Amygdala (tissue), 56 donors: Measurements from ENCODE around the gene TTLL9.
A peak's percentile ranks its signal among the peaks of the same experiment; 100 is the strongest.
"Not testable (repeated sequence)": the region's sequence is repeated elsewhere in the genome, so short reads cannot be mapped to it uniquely, and the experiment has no call there.

ENCODE experiments used
- DNase-seq, 56 donors: peaks; one replicate each; lab custom pipeline; 2025; lab: John Stamatoyannopoulos, UW

TTLL9 gene

GRCh38 chr20:31869942-31870725 is at the start of gene TTLL9, which contains the start of gene DUSP15:
TSS of gene TTLL9 (plus strand) at chr20:31870634. CDS start at chr20:31871127, 493 bp downstream.
TSS of gene DUSP15 (minus strand) at chr20:31870527. CDS start at chr20:31870337, 190 bp downstream.
- DNase-seq = peak in 49 of 56 donors; percentile 15 to 85 (median 68)

GRCh38 chr20:31821427-31821826 is 49.0 kb upstream of the TTLL9 start:
- DNase-seq = no peak

GRCh38 chr20:31822421-31823330 is 47.8 kb upstream of the TTLL9 start:
- peak in 51 of 56 donors; percentile 12 to 78 (median 48) for DNase-seq

DNA sequence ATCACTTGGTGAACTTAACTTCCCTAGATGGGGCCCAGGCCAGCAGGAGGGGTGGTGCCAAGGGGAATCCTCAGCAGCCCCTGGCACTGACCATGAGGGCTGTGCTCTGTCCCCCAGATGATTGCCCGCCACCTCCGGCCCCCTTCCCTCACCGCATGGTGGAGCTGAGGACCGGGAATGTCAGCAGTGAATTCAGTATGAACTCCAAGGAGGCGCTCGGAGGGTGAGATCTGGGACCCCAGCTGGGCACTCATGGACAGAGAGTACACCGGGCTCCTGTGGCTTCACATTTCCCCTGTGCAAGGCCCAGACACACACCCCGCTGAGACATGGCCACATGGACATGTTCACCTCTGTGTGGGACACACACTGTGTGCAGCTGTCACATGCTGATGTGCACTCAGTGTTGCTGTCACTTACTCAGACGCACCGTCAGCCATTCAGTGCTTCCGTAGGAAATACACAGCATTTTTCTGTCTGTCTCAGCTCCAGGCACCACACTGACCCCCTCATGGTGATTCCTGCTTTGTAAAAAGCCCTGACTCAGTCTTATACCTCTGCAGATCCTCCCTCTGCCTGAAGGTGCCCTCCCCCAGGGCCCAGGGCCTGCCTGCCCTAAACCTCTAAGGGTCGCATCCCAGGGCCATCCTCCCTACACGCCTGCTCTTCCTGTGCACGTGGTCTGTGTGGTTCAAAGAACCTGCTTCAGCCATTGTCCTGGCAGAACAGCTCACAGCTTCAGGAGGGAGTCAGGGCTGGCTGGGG is 46.9 kb upstream of the TTLL9 start:
- DNase-seq = no peak

- DNase-seq = no peak
Observed at GRCh38 chr20:31824125-31824485, 46.3 kb upstream of the TTLL9 start.

GRCh38 chr20:31824554-31825313 is 45.7 kb upstream of the TTLL9 start:
- no peak for DNase-seq

GRCh38 chr20:31826074-31826473 is 44.4 kb upstream of the TTLL9 start:
- DNase-seq = no peak

- DNase-seq = no peak
Observed at GRCh38 chr20:31827059-31827458, 43.4 kb upstream of the TTLL9 start.

DNA sequence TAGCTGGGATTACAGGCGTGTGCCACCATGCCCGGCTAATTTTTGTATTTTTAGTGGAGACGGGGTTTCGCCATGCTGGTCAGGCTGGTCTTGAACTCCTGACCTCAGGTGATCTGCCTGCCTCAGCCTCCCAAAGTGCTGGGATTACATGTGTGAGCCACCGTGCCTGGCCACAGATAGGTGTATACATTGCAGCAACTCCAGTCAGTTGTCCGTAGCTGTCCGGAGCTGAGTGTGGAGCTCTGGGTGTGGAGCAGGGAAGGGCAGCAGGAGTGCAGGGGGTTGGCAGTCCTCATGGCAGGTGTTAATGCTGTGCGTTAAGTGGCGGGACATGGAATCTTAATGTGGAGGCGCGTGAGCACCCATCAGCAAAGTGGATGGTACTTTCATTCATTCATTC is 42.4 kb upstream of the TTLL9 start:
- DNase-seq = not testable (repeated sequence)

DNA sequence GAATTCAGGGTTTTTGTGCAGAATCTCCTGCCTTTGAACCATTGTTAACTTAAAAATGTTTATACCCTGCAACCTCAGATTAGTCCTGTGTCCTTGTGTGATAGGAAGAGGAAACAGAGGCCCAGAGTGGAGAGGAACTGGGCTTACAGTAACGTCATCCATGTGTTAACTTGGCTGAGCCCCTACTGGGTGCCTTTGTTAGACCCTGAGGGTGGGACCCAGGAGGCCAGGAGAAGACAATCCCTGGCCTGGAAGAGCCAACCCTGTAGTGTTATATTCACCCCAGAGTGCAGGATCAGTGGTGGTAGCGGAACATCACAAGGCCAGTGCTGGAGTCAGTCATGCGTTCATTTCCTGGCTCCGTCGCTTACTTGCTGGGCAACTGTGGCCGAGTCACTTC is 40.7 kb upstream of the TTLL9 start:
- no peak for DNase-seq

DNA sequence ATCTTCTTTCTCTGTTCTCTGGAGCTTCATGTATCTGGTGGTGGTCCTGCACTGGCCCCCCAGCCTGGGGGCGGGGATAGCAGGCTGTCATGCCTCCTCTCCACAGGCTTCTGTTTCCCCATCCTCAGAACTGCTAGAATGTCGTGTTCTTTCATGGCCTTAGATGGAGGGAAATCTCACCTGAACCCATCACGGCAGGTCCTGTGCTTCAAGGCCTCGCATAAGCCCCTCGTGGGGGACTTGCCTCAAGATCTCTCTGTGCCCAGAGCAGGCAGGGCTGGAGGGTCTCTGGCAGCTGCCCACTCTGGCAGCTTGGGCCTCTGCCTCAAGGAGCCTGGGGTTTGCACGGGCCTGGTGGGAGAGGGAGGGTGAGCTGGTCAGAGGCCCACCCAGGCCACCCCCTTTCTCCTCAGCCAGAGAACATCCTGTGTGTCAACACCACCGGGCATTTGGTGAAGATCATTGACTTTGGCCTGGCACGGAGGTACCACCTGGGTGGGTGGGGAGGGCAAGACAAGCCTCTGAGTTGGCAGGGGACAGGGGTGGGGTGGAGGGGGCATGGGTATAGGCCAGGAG is 39.9 kb upstream of the TTLL9 start:
- no peak for DNase-seq

DNA sequence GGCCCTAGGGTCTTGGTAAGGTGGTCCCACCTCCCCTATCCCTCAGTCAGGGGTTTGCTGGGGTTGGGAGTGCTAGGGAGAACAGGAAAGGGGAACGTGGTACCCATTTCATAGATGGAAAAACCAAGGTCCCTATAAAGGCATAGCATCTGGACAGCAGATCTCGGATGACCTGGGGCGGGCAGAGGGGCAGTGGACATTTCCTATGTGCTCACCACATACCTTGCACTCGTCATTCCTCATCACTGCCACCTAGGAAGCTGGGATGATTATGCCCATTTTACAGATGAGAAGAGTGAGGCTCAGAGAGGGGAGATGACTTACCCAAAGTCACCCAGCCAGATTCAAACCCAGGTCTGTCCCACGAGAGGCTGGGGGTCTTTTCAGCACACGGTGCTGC is 39.2 kb upstream of the TTLL9 start:
- no peak for DNase-seq

DNA sequence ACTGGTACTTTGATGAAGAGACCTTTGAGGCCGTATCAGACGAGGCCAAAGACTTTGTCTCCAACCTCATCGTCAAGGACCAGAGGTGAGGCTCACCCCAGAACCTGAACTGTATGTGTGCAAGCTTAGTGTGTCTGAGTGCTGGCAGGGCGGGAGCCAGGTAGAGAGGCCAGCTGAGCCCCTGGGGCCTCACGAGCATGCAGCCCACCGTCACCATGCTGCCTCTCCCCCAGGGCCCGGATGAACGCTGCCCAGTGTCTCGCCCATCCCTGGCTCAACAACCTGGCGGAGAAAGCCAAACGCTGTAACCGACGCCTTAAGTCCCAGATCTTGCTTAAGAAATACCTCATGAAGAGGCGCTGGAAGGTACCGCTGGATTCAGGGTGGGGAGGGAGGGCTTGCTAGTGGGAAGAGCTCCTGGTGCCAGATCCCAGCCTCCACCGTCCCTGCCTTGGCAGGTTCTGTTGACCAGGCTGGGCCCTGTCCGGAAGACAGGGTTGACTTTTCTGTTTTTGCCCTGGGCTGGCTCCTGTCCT is 38.6 kb upstream of the TTLL9 start:
- DNase-seq = no peak

DNA sequence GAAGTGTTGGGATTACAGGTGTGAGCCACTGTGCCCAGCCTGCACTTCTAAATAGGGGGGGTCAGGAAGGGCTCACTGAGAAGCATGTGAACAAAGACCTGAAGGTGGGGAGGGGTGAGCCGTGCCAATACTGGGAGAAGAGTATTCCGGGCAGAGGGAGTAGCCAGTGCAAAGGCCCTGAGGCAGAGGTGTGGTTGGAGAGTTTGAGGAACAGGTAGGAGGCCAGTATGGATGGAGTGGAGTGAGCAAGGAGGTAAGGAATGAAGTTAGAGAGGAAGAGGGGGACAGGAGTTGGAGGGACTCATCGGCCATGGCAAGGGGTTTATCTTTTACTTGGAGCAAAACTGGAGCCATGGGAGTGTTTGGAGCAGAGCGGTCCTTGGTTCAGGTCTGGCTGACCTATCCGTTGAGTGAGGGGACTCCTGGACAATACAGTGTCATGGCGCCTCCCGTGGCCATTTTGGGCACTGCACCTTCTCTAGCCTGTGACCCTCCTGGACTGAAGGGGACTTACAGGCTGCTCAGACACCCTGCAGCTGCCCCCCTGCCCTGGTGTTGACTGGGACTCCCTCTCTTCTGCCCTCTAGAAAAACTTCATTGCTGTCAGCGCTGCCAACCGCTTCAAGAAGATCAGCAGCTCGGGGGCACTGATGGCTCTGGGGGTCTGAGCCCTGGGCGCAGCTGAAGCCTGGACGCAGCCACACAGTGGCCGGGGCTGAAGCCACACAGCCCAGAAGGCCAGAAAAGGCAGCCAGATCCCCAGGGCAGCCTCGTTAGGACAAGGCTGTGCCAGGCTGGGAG is 37.1 kb upstream of the TTLL9 start:
- DNase-seq = peak in 11 of 56 donors; percentile 1 to 50 (median 12)

- DNase-seq = no peak
Observed at GRCh38 chr20:31833931-31834521, 36.4 kb upstream of the TTLL9 start.

- no peak for DNase-seq
Observed at GRCh38 chr20:31835554-31835953, 34.9 kb upstream of the TTLL9 start.

DNA sequence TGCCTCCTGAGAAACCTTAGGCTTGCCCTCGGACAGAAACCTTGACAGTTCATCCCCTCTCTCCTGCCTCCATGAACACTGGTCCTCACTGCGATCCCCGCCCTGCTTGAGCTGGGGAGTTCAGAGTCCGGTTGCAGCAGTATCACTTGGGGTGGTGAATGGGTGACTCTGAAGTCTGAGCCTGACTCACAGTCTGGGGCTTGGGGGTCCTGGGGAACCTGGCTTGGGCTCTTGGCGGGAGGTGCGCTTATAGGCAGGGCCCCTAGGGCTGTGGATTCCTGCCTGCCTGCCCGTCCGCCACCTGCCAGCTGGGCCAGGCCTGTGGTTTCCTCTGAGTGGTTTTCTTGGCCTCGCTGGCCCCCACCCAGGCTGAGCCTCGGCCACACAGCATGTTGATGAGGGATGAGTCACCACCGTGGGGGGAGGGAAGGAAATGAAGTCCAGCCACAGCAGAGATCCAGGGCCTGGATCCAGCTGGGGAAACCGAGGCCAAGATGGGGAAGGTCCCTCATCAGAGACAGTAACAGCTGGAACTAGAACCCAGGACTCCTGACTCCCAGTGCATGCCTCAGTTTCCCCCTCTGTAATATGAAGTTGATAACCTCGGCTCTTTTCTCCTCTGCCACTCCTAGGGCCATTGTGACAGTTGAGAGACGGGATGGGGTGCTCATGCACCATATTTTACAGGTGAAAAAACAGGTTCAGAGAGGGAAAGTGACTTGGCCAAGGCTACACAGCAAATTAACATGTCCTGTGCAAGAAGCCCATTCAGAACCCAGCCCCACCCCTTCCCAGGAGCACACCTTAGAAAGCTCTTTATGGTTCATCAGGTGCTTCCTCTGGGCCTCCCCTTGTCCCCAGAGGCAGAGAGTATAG is 34.2 kb upstream of the TTLL9 start:
- DNase-seq = peak in 40 of 56 donors; percentile 6 to 72 (median 44)
